H1 (cell line): ENCODE data around the gene EHBP1. TPM values are rescaled to one million over a fixed set of nuclear protein-coding genes. Genes with fewer than 3 reads are reported as not detected.

Source experiments
- CTCF ChIA-PET: fragments of 300-600 bp; sonication (Branson Sonifier 250); formaldehyde crosslinking; loops from one replicate; lab custom pipeline; 2021; ENCODE audit not compliant: partially characterized antibody; lab: Charles Lee
- POLR2A ChIA-PET: fragments of 300-600 bp; sonication (Branson Sonifier 250); formaldehyde crosslinking; loops from one replicate; lab custom pipeline; 2021; ENCODE audit warnings: inconsistent platforms; ENCODE audit not compliant: partially characterized antibody; lab: Charles Lee
- DNase-seq, 2 experiments: peaks; one replicate each; pipeline versions ENCODE4 v3.0.0 to v3.0.0-alpha.2; 2010 to 2022; ENCODE audit warnings: low spot score in 2 of 2, low read depth in 1 of 2, mixed read lengths in 1 of 2
- FAIRE-seq: peaks from 2 replicates; lab custom pipeline; 2011; peaks lifted over from hg19 to GRCh38; lab: Jason Lieb, UNC
- H2AFZ ChIP-seq: 2 replicates; pipeline ENCODE4 v1.8.1; 2012; ENCODE audit warnings: low read length, inconsistent platforms
- H2AK5ac ChIP-seq: 2 replicates; pipeline ENCODE4 v1.6.1; 2013; ENCODE audit warnings: low read depth, low read length
- H2BK120ac ChIP-seq: replicated peaks from 2 replicates; pipeline ENCODE3; 2013; ENCODE audit warnings: low read depth, low read length, inconsistent platforms
- H2BK12ac ChIP-seq: 2 replicates; pipeline ENCODE4 v1.6.1; 2013; ENCODE audit warnings: low read depth, low read length
- H2BK15ac ChIP-seq: 2 replicates; pipeline ENCODE4 v1.6.1; 2013; ENCODE audit warnings: low read length
- H2BK20ac ChIP-seq: 2 replicates; pipeline ENCODE4 v1.6.1; 2013; ENCODE audit warnings: low read length
- H2BK5ac ChIP-seq: 2 replicates; pipeline ENCODE4 v1.6.1; 2013; ENCODE audit warnings: low read depth, low read length
- H3K14ac ChIP-seq: 2 replicates; pipeline ENCODE4 v1.6.1; 2013; ENCODE audit warnings: inconsistent platforms; ENCODE audit not compliant: insufficient read length
- H3K18ac ChIP-seq: 2 replicates; pipeline ENCODE4 v1.6.1; 2013; ENCODE audit warnings: low read length; ENCODE audit errors: extremely low read depth
- H3K23ac ChIP-seq: 2 replicates; pipeline ENCODE4 v1.6.1; 2013; ENCODE audit warnings: inconsistent platforms; ENCODE audit not compliant: insufficient read length
- H3K23me2 ChIP-seq: 2 replicates; pipeline ENCODE4 v1.6.1; 2013; ENCODE audit warnings: low read depth, low read length
- H3K27ac ChIP-seq: 2 replicates; pipeline ENCODE4 v1.6.1; 2011; ENCODE audit warnings: low read depth, low read length, inconsistent platforms
- H3K27me3 ChIP-seq, 4 experiments: replicated peaks in 1 of 4; 1 replicate in 1 of 4; 2 replicates in 3 of 4; pipeline versions ENCODE4 v1.6.1 to v1.8.1; 2011 to 2013; ENCODE audit warnings: low read length in 3 of 4, mild to moderate bottlenecking in 3 of 4, inconsistent platforms in 2 of 4, mixed read lengths in 2 of 4, moderate library complexity in 1 of 4; ENCODE audit not compliant: control insufficient read depth in 3 of 4, insufficient read depth in 3 of 4; ENCODE audit errors: extremely low read depth in 1 of 4
- H3K36me3 ChIP-seq, 4 experiments: 2 replicates each; pipeline versions ENCODE4 v1.6.1 to v1.8.1; 2011 to 2013; ENCODE audit warnings: mild to moderate bottlenecking in 4 of 4, low read length in 3 of 4, moderate library complexity in 2 of 4, control low read depth in 1 of 4, inconsistent platforms in 1 of 4; ENCODE audit not compliant: insufficient read depth in 4 of 4, control insufficient read depth in 2 of 4
- H3K4ac ChIP-seq: replicated peaks from 2 replicates; pipeline ENCODE3; 2013; ENCODE audit warnings: low read length, low read depth, mixed read lengths, inconsistent platforms; ENCODE audit not compliant: insufficient read length
- H3K4me1 ChIP-seq, 4 experiments: replicated peaks in 1 of 4; 1 replicate in 1 of 4; 2 replicates in 3 of 4; pipeline versions ENCODE4 v1.6.1 to v1.8.1; 2011 to 2013; ENCODE audit warnings: low read length in 3 of 4, inconsistent platforms in 2 of 4, mixed read lengths in 1 of 4; ENCODE audit not compliant: insufficient read depth in 4 of 4, control insufficient read depth in 3 of 4
- H3K4me2 ChIP-seq, 2 experiments: 2 replicates each; pipeline versions ENCODE4 v1.6.1 to v1.8.1; 2011 to 2013; ENCODE audit warnings: low read depth in 2 of 2, low read length in 2 of 2, control low read depth in 1 of 2, inconsistent platforms in 1 of 2, mild to moderate bottlenecking in 1 of 2; ENCODE audit not compliant: insufficient read depth in 1 of 2
- H3K4me3 ChIP-seq, 4 experiments: fragments of 200-600, 300-600 bp in 1 of 4; sonication (generic), shearing (Covaris generic), sonication (Bioruptor Twin) in 1 of 4; 2 replicates each; pipeline versions ENCODE4 v1.5.1 to v1.8.1; 2011 to 2016; ENCODE audit warnings: low read length in 4 of 4, low read depth in 3 of 4, control low read depth in 2 of 4, inconsistent platforms in 2 of 4, mild to moderate bottlenecking in 2 of 4, mixed read lengths in 1 of 4, moderate library complexity in 1 of 4; ENCODE audit not compliant: insufficient read depth in 2 of 4; ENCODE audit errors: extremely low read depth in 1 of 4
- H3K56ac ChIP-seq: replicated peaks from 2 replicates; pipeline ENCODE3; 2013; ENCODE audit warnings: low read depth, mild to moderate bottlenecking, mixed read lengths, low read length, inconsistent platforms; ENCODE audit not compliant: insufficient read length
- H3K79me1 ChIP-seq: 2 replicates; pipeline ENCODE4 v1.6.1; 2013; ENCODE audit warnings: low read depth, low read length, control low read depth
- H3K79me2 ChIP-seq, 2 experiments: 2 replicates each; pipeline versions ENCODE4 v1.6.1 to v1.8.1; 2012 to 2013; ENCODE audit warnings: low read length in 2 of 2, mild to moderate bottlenecking in 2 of 2, inconsistent platforms in 1 of 2; ENCODE audit not compliant: insufficient read depth in 2 of 2, control insufficient read depth in 1 of 2
- H3K9ac ChIP-seq, 4 experiments: replicated peaks in 1 of 4; 1 replicate in 1 of 4; 2 replicates in 3 of 4; pipeline versions ENCODE4 v1.6.1 to v1.8.1; 2011 to 2013; ENCODE audit warnings: low read depth in 3 of 4, low read length in 3 of 4, control low read depth in 2 of 4, mild to moderate bottlenecking in 2 of 4, moderate library complexity in 2 of 4, inconsistent platforms in 1 of 4; ENCODE audit errors: extremely low read depth in 1 of 4
- H3K9me3 ChIP-seq, 2 experiments: 2 replicates each; pipeline versions ENCODE4 v1.6.1 to v1.8.1; 2012 to 2013; ENCODE audit warnings: mild to moderate bottlenecking in 2 of 2, moderate library complexity in 2 of 2, control low read depth in 1 of 2, inconsistent platforms in 1 of 2, low read depth in 1 of 2, low read length in 1 of 2, mixed read lengths in 1 of 2; ENCODE audit not compliant: insufficient read depth in 2 of 2
- H4K20me1 ChIP-seq, 2 experiments: replicated peaks in 1 of 2; 2 replicates each; pipeline versions ENCODE3 to v1.8.1; 2011 to 2013; ENCODE audit warnings: inconsistent platforms in 2 of 2, low read length in 2 of 2, mild to moderate bottlenecking in 1 of 2; ENCODE audit not compliant: insufficient read depth in 2 of 2, control insufficient read depth in 1 of 2
- H4K5ac ChIP-seq: 2 replicates; pipeline ENCODE4 v1.6.1; 2013; ENCODE audit warnings: low read length, low read depth, mixed read lengths, inconsistent platforms; ENCODE audit not compliant: insufficient read length
- H4K8ac ChIP-seq: 2 replicates; pipeline ENCODE4 v1.8.0; 2013; ENCODE audit warnings: mild to moderate bottlenecking, moderate library complexity, low read length, inconsistent platforms; ENCODE audit not compliant: insufficient read depth; ENCODE audit errors: extremely low read depth
- H4K91ac ChIP-seq: replicated peaks from 2 replicates; pipeline ENCODE3; 2013; ENCODE audit warnings: low read length, mixed read lengths, inconsistent platforms; ENCODE audit not compliant: insufficient read length
- BRCA1 ChIP-seq: IDR thresholded peaks from 2 replicates; pipeline ENCODE4 v1.6.1; 2012; ENCODE audit warnings: low read depth, low read length, improper control_type of control experiment
- CBX8 ChIP-seq: fragments of 300-800, 300-1000 bp; sonication (generic); IDR thresholded peaks from 2 replicates; pipeline ENCODE4 v1.7.1; 2016; ENCODE audit warnings: low read depth, low read length, borderline replicate concordance
- FOSL1 ChIP-seq: IDR thresholded peaks from 2 replicates; pipeline ENCODE4 v1.6.1; 2011; ENCODE audit warnings: mild to moderate bottlenecking, low read depth, low read length, moderate library complexity; ENCODE audit not compliant: insufficient read depth
- JUND ChIP-seq: IDR thresholded peaks from 2 replicates; pipeline ENCODE4 v1.6.1; 2011; ENCODE audit warnings: mild to moderate bottlenecking, improper control_type of control experiment, low read length
- KDM5A ChIP-seq: fragments of 200-600 bp; IDR thresholded peaks from 2 replicates; pipeline ENCODE4 v1.7.1; 2012; ENCODE audit warnings: mild to moderate bottlenecking, low read length, inconsistent platforms, mixed read lengths
- MAX ChIP-seq: IDR thresholded peaks from 2 replicates; pipeline ENCODE4 v1.6.1; 2012; ENCODE audit warnings: inconsistent platforms
- NANOG ChIP-seq: IDR thresholded peaks from 2 replicates; pipeline ENCODE4 v1.6.1; 2011; ENCODE audit warnings: low read length, low read depth, mild to moderate bottlenecking, inconsistent platforms; ENCODE audit not compliant: insufficient read depth, poor library complexity, severe bottlenecking
- POLR2AphosphoS5 ChIP-seq: IDR thresholded peaks from 2 replicates; pipeline ENCODE4 v1.6.1; 2011; ENCODE audit warnings: low read depth, low read length
- SIN3A ChIP-seq, 2 experiments: IDR thresholded peaks in 1 of 2; conservative IDR thresholded peaks in 1 of 2; 2 replicates each; pipeline ENCODE4 v1.6.1; 2011 to 2012; ENCODE audit warnings: low read length in 2 of 2, improper control_type of control experiment in 1 of 2, low read depth in 1 of 2, mild to moderate bottlenecking in 1 of 2
- TAF7 ChIP-seq: optimal IDR thresholded peaks from 2 replicates; pipeline ENCODE3; 2011; ENCODE audit warnings: low read depth, mild to moderate bottlenecking, inconsistent platforms, low read length, moderate library complexity, borderline replicate concordance
- TBP ChIP-seq: IDR thresholded peaks from 2 replicates; pipeline ENCODE4 v1.6.1; 2011; ENCODE audit warnings: low read depth, low read length, improper control_type of control experiment
- TEAD4 ChIP-seq: IDR thresholded peaks from 2 replicates; pipeline ENCODE4 v1.6.1; 2012; ENCODE audit warnings: low read depth, low read length, inconsistent platforms, mixed read lengths
- WGBS, 2 experiments: shearing (Covaris generic) in 1 of 2; methylation state at CpG; one replicate each; pipeline versions ENCODE4 v1.1.6 to v1.1.7; 2013 to 2015; ENCODE audit warnings: low lambda C conversion rate in 2 of 2, mixed read lengths in 2 of 2, inconsistent platforms in 1 of 2, low coverage in 1 of 2, missing lambda C conversion rate in 1 of 2; ENCODE audit not compliant: insufficient replicate concordance in 2 of 2, insufficient coverage in 1 of 2, insufficient read length in 1 of 2; ENCODE audit errors: extremely low coverage in 1 of 2, missing lambda C conversion rate in 1 of 2; 5-methylcytosine and 5-hydroxymethylcytosine counted together
- polyA plus RNA-seq, 7 experiments: library from polyadenylated mRNA; depleted of rRNA in 3 of 7; stranded (reverse) in 5 of 7; unstranded in 2 of 7; fragments of >200 nt in 5 of 7; fragments of 200-250 nt in 2 of 7; gene quantifications; 1 replicate in 5 of 7; 2 replicates in 1 of 7; 4 replicates in 1 of 7; pipeline versions ENCODE4 v1.2.1 to v1.2.3, GENCODE V29; 2011 to 2013; ENCODE audit warnings: missing spikeins in 2 of 7, mixed read lengths in 2 of 7
- total RNA-seq: library from RNA; stranded (reverse); fragmentation: NEBNext Ultra II Directional; extraction: Animal tissue kit (Norgen Biotek cat#: 25700); gene quantifications from 2 replicates; pipeline ENCODE4 v1.2.1, GENCODE V29; 2021

EHBP1 gene
- total and polyA plus RNA-seq, 2 of the 8 experiments (the other 6 are each of a cell fraction or from before 2014, with no cell fraction given): 12.0 to 64.1 TPM

- ChIA-PET CTCF (interaction anchor here (0.6 to 1.0 kb wide), 4 partner anchors 20 to 561 kb away, joined by 3 read pairs; no protein-coding TSS in a partner anchor), POLR2A (interaction anchor here (0.7 to 6.8 kb wide), 3 partner anchors 10 to 14 kb away, joined by 3 to 32 read pairs (median 3); no protein-coding TSS in a partner anchor)
- H3K36me3 ChIP-seq: peaks cover 0 to 8% (median 0%) of the 10 kb centered on the region in 4 experiments; a peak in 2 of 8 replicates
- no peak overlapping the region for H3K18ac ChIP-seq
- no peak overlapping the region for H2AFZ ChIP-seq
- peak; percentile 66 for FAIRE-seq
- H4K8ac ChIP-seq: no peak overlapping the region
- H2BK20ac ChIP-seq: no peak overlapping the region
- H3K9me3 ChIP-seq: no peaks in the 10 kb centered on the region
- peak overlapping the region; percentile 53 to 80 (median 70); a peak in 7 of 8 replicates for H3K4me3 ChIP-seq
- no peak overlapping the region for H3K4ac ChIP-seq
- 4% methylated on average over 31 of the region's 39 CpGs; no CpG with 5 or more reads in 1 of the 2 experiments for WGBS, 2 experiments
- H3K14ac ChIP-seq: no peak overlapping the region
- H3K9ac ChIP-seq: no peak overlapping the region; a peak in 1 of 7 replicates
- H2AK5ac ChIP-seq: no peak overlapping the region
- peaks cover 8 to 10% of the 10 kb centered on the region in 2 experiments for H4K20me1 ChIP-seq
- H3K4me2 ChIP-seq: peak overlapping the region; percentile 86 to 97
- peak in 1 of 2 experiments; percentile 76 for DNase-seq
- no peak overlapping the region for H3K56ac ChIP-seq
- no peak overlapping the region for H4K5ac ChIP-seq
- peaks cover 39% of the 10 kb centered on the region for H3K23me2 ChIP-seq
- 0 out of 2 replicates have a peak overlapping the region, but pooled peaks have one; percentile 9 for H2BK12ac ChIP-seq
- no peaks in the 10 kb centered on the region for H3K79me2 ChIP-seq
- no peak overlapping the region; the same call in 1 of the 2 replicates for H2BK15ac ChIP-seq
- H3K27me3 ChIP-seq: peaks cover 25 to 90% (median 73%) of the 10 kb centered on the region in 4 experiments
- H3K23ac ChIP-seq: no peak overlapping the region
- H4K91ac ChIP-seq: no peak overlapping the region
- no peaks in the 10 kb centered on the region for H3K79me1 ChIP-seq
- peaks cover 4 to 50% (median 32%) of the 10 kb centered on the region in 4 experiments for H3K4me1 ChIP-seq
- H2BK5ac ChIP-seq: no peak overlapping the region
- H2BK120ac ChIP-seq: no peak overlapping the region
- H3K27ac ChIP-seq: no peak overlapping the region
- TF ChIP-seq SIN3A (conservative IDR thresholded peaks at IDR 0.05 in 1 of 2, IDR thresholded peaks at IDR 0.05 in 1 of 2; ENCODE audit: low read depth in 1 of 2, low read length in 2 of 2): no peak
- no peak for TF ChIP-seq BRCA1
- TF ChIP-seq TBP: no peak
- no peak for TF ChIP-seq JUND
- TF ChIP-seq KDM5A: no peak
- no peak for TF ChIP-seq FOSL1
- no peak for TF ChIP-seq POLR2AphosphoS5
- TF ChIP-seq MAX: no peak
- no peak for TF ChIP-seq TEAD4
- TF ChIP-seq TAF7: no peak
- TF ChIP-seq CBX8: no peak
- TF ChIP-seq NANOG: no peak
Measured at GRCh38 chr2:63049211-63049969, 343.9 kb downstream of the EHBP1 start.
